Peyer's patch (tissue), 4 donors: ENCODE data around the gene PIMREG. TPM values are rescaled to one million over a fixed set of nuclear protein-coding genes. Genes with fewer than 3 reads are reported as not detected.

Experiments
- DNase-seq, 3 donors: peaks; one replicate each; pipeline ENCODE4 v3.0.0-alpha.2; 2017 to 2019
- H3K27ac ChIP-seq, 4 donors: fragments of 200-600 bp; sonication (generic); one replicate each; pipeline ENCODE4 v1.5.1; 2016 to 2019
- H3K27me3 ChIP-seq, 2 donors: fragments of 200-600 bp; sonication (generic); one replicate each; pipeline ENCODE4 v1.5.1; 2019
- H3K36me3 ChIP-seq, 3 donors: fragments of 200-600 bp; sonication (generic); one replicate each; pipeline ENCODE4 v1.5.1; 2016 to 2019
- H3K4me1 ChIP-seq, 4 donors: fragments of 200-600 bp; sonication (generic); one replicate each; pipeline ENCODE4 v1.5.1; 2016 to 2019
- H3K4me3 ChIP-seq, 4 donors: fragments of 200-600 bp; sonication (generic); 1 replicate in 3 of 4; 2 replicates in 1 of 4; pipeline ENCODE4 v1.5.1; 2016 to 2019; ENCODE audit warnings: mild to moderate bottlenecking in 1 of 4
- H3K9me3 ChIP-seq, 4 donors: fragments of 200-600 bp; sonication (generic); one replicate each; pipeline ENCODE4 v1.5.1; 2016 to 2019; ENCODE audit warnings: mild to moderate bottlenecking in 1 of 4
- POLR2A ChIP-seq, 2 donors: fragments of 450-650 bp; IDR thresholded peaks; one replicate each; pipeline ENCODE4 v1.5.1; 2017; ENCODE audit warnings: antibody characterized with exemption in 2 of 2, mild to moderate bottlenecking in 2 of 2, moderate library complexity in 2 of 2
- total RNA-seq, 4 donors: library from RNA; depleted of rRNA; stranded (reverse); fragments of >200 nt; gene quantifications; one replicate each; pipeline ENCODE4 v1.1.0, GENCODE V29; 2016
- TF ChIP-seq, protein P1 (sequence below), 6 experiments: fragments of 450-650 bp in 4 of 6; fragments of 200-600 bp in 2 of 6; sonication (generic) in 1 of 6; IDR thresholded peaks; one replicate each; pipeline ENCODE4 v1.5.1; 2017 to 2019; ENCODE audit warnings: antibody characterized with exemption in 6 of 6, mild to moderate bottlenecking in 3 of 6, moderate library complexity in 1 of 6

The PIMREG gene
- total RNA-seq, 4 donors from 2014 or later, result 0.67 to 9.8 (median 7.2) TPM

DNA sequence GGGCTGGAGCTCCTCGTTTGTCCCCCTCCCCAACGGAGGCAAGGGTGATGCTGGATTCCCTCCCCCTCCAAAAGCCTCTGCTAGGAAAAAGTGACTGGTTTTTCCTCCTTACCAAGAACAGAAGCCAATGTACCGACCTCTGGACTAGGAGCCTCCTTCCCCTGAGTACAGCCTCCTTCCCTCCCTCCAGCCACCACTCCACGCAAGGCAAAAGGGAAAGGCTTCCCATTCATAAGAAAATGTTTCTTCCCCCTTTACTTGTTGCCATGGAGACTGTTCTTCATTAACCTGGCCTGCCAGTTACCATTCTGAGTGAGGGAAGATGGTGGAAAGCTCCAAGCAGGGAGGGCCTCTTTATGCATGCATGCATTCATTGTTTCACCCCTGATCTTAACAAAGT, 4.3 kb upstream of the PIMREG start:
- no peak for DNase-seq
- H3K4me1 ChIP-seq, result peaks cover 0 to 16% (median 0%) of the 10 kb centered on the region in 4 donors
- TF ChIP-seq POLR2A (IDR thresholded peaks at IDR 0.05), result no peak
- TF ChIP-seq, protein P1, sequence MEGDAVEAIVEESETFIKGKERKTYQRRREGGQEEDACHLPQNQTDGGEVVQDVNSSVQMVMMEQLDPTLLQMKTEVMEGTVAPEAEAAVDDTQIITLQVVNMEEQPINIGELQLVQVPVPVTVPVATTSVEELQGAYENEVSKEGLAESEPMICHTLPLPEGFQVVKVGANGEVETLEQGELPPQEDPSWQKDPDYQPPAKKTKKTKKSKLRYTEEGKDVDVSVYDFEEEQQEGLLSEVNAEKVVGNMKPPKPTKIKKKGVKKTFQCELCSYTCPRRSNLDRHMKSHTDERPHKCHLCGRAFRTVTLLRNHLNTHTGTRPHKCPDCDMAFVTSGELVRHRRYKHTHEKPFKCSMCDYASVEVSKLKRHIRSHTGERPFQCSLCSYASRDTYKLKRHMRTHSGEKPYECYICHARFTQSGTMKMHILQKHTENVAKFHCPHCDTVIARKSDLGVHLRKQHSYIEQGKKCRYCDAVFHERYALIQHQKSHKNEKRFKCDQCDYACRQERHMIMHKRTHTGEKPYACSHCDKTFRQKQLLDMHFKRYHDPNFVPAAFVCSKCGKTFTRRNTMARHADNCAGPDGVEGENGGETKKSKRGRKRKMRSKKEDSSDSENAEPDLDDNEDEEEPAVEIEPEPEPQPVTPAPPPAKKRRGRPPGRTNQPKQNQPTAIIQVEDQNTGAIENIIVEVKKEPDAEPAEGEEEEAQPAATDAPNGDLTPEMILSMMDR (IDR thresholded peaks at IDR 0.05), result no peak
- H3K36me3 ChIP-seq, result no peaks in the 10 kb centered on the region
- H3K27ac ChIP-seq, result no peak overlapping the region
- H3K9me3 ChIP-seq, result no peaks in the 10 kb centered on the region
- no peak overlapping the region for H3K4me3 ChIP-seq
- H3K27me3 ChIP-seq, result no peaks in the 10 kb centered on the region

DNA sequence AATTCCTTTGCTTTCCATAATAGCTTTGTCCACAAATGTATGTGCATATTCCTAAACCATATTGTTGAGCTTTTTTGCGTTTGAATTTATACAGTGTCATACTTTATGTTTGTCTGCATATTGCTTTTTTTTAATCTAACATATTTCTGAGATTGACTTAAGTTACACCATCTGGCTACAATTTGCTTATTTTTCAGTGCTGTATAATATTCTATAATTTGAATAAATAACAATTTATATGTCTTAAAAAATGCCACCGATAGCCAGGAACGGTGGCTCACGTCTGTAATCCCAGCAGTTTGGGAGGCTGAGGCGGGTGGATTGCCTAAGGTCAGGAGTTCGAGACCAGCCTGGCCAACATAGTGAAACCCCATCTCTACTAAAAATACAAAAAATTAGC, 1.5 kb upstream of the PIMREG start:
- H3K9me3 ChIP-seq, result no peaks in the 10 kb centered on the region
- no peaks in the 10 kb centered on the region for H3K36me3 ChIP-seq
- no peak overlapping the region for H3K4me3 ChIP-seq
- no peak for DNase-seq
- TF ChIP-seq POLR2A (IDR thresholded peaks at IDR 0.05), result no peak
- H3K27me3 ChIP-seq, result no peaks in the 10 kb centered on the region
- peaks cover 0 to 16% (median 0%) of the 10 kb centered on the region in 4 donors for H3K4me1 ChIP-seq
- no peak overlapping the region for H3K27ac ChIP-seq

DNA sequence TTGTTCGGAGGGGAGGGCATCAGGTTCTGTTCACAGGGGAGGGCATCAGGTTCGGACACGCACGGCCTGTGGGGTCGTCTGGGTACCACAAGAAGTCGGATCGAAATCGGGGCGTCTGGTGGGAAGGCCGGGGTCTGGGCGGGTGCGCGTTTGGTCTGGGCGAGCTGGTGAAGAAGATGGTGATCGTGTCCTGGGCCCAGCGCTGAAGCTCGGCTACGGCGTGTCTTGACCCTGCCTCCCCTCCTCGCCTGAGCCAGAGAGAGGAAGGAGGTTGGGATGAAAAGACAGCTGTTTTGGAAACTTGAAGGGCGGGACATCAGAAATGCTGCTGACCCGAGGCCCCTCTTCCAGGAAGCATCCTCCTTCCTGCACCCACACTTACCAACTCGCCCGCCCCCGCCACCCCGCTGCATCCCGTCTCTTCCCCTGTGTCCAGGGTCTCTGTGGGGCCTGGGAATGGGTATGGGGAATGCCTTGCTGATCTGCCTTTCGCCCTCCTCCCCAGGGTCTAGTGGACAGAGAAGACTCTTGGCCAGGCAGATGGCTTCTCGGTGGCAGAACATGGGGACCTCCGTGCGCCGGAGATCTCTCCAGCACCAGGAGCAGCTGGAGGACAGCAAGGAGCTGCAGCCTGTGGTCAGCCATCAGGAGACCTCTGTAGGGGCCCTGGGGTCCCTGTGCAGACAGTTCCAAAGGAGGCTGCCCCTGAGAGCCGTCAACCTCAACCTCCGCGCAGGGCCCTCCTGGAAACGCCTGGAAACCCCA, 498 bp downstream of the PIMREG start:
- TF ChIP-seq, protein P1 (IDR thresholded peaks at IDR 0.05), result no peak
- no peak for DNase-seq
- peak overlapping the region in 1 of 4 donors; percentile 51 for H3K27ac ChIP-seq
- H3K27me3 ChIP-seq, result no peaks in the 10 kb centered on the region
- no peaks in the 10 kb centered on the region for H3K36me3 ChIP-seq
- peaks cover 0 to 16% (median 0%) of the 10 kb centered on the region in 4 donors for H3K4me1 ChIP-seq
- H3K9me3 ChIP-seq, result no peaks in the 10 kb centered on the region
- H3K4me3 ChIP-seq, result peak overlapping the region; percentile 40 to 65 (median 59)

DNA sequence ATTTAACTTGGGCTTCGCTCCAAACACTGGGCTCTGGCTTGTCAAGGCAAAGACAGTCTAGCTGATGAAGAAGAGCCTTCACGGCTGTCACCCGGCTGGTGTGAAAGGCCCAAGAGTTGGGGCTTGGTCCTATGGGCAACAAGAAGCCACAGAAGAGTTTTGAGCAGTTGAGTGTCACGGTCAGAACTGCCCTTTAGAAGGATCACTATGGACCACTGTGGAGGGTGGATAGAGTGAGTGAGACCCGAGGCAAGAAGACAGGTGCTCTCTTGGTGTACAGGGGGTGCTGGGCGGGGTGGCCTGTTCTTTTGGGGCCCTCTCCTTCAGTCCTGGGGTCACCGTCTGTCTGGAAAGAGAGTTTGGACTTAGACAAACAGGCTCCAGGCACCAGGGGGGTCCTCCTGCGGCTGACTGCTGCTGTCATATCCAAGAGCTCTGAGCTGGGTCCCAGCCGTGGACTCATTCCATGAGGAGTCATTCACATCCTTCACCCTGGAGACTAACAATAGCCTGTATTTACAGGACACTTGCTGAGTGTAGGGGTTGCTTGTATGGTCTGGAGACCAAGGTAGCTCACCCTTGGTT, 2.4 kb downstream of the PIMREG start:
- TF ChIP-seq POLR2A (IDR thresholded peaks at IDR 0.05), result no peak
- TF ChIP-seq, protein P1 (IDR thresholded peaks at IDR 0.05), result no peak
- H3K4me1 ChIP-seq, result peaks cover 0 to 16% (median 0%) of the 10 kb centered on the region in 4 donors
- no peak overlapping the region for H3K4me3 ChIP-seq
- no peak overlapping the region for H3K27ac ChIP-seq
- no peaks in the 10 kb centered on the region for H3K27me3 ChIP-seq
- H3K36me3 ChIP-seq, result no peaks in the 10 kb centered on the region
- no peak for DNase-seq
- no peaks in the 10 kb centered on the region for H3K9me3 ChIP-seq

DNA sequence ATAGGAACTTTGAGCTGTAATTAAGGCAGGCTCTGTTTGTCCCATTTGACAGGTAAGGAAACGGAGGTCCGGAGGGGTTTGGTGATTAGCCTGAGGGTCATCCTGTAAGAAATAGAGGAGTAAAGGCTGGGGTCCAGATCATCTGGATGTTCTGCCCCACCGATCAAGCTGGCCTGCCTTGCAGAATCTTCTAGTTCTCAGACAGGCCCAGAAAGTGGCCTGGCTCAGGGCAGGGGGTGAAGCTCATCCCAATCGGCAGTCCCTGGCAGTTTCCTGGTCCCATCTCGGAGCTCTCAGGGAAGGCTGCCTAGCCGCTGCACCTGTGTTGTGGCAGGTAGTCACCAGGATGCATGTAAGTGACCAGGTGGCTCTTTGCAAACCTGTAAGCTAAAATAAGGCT, 4.2 kb downstream of the PIMREG start:
- Histone ChIP-seq H3K36me3 (no peaks in the 10 kb centered on the region), H3K4me1 (peaks cover 0 to 12% (median 0%) of the 10 kb centered on the region in 4 donors), H3K27me3 (no peaks in the 10 kb centered on the region), H3K9me3 (no peaks in the 10 kb centered on the region), H3K4me3 (no peak overlapping the region), H3K27ac (no peak overlapping the region)
- no peak for DNase-seq
- TF ChIP-seq, protein P1 (IDR thresholded peaks at IDR 0.05), result no peak
- no peak for TF ChIP-seq POLR2A (IDR thresholded peaks at IDR 0.05)

DNA sequence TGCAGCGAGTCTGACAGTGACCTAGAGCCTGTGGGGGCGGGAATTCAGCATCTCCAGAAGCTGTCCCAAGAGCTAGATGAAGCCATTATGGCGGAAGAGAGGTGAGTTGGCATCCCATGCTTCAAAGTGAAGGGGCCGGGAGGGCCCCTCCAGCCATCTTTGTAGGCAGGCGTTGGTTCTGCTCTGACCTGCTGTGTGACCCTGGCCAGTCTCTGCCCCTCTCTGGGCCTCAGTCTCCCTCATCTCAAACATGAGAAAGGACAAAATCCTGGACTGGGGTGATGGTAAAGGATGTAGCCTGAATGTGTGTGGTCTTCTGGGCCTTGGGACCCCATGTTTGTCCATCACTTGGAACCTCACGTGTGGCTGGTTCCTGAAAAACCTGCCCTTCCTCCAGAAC, 5.1 kb downstream of the PIMREG start:
- Histone ChIP-seq H3K27ac (no peak overlapping the region), H3K9me3 (no peaks in the 10 kb centered on the region)

More for the DNA sequence above, 5.1 kb downstream of the PIMREG start:
- Histone ChIP-seq H3K27me3 (no peaks in the 10 kb centered on the region), H3K4me1 (peaks cover 0 to 7% (median 0%) of the 10 kb centered on the region in 4 donors), H3K36me3 (no peaks in the 10 kb centered on the region), H3K4me3 (no peak overlapping the region)
- TF ChIP-seq POLR2A (IDR thresholded peaks at IDR 0.05), result no peak
- TF ChIP-seq, protein P1 (IDR thresholded peaks at IDR 0.05), result no peak
- no peak for DNase-seq
